Measurements from ENCODE around the gene KCND3.

KCND3 gene

GRCh38 chr1:111880881-111881837, 108.3 kb downstream of the KCND3 start:
- no peak for DNase-seq (ENCODE audit: low read depth)

GRCh38 chr1:111879081-111879480, 110.4 kb downstream of the KCND3 start:
- DNase-seq (ENCODE audit: low read depth) = no peak

- no peak for DNase-seq (ENCODE audit: low read depth)
Observed at GRCh38 chr1:111878649-111879048, 110.8 kb downstream of the KCND3 start.

GRCh38 chr1:111878091-111878490, 111.4 kb downstream of the KCND3 start:
- DNase-seq (ENCODE audit: low read depth) = no peak

- no peak for DNase-seq (ENCODE audit: low read depth)
Observed at GRCh38 chr1:111876631-111877030, 112.8 kb downstream of the KCND3 start.

GRCh38 chr1:111875640-111876039, 113.8 kb downstream of the KCND3 start:
- DNase-seq (ENCODE audit: low read depth) = no peak

GRCh38 chr1:111873460-111874030, 115.9 kb downstream of the KCND3 start:
- no peak for DNase-seq (ENCODE audit: low read depth)

GRCh38 chr1:111870181-111870580, 119.3 kb downstream of the KCND3 start:
- no peak for DNase-seq (ENCODE audit: low read depth)

- no peak for DNase-seq (ENCODE audit: low read depth)
Observed at GRCh38 chr1:111867868-111868440, 121.5 kb downstream of the KCND3 start.

GRCh38 chr1:111864862-111865261, 124.6 kb downstream of the KCND3 start:
- DNase-seq (ENCODE audit: low read depth) = no peak

- DNase-seq (ENCODE audit: low read depth) = no peak
Observed at GRCh38 chr1:111863401-111863800, 126.1 kb downstream of the KCND3 start.

GRCh38 chr1:111862599-111862998, 126.9 kb downstream of the KCND3 start:
- no peak for DNase-seq (ENCODE audit: low read depth)

GRCh38 chr1:111861523-111861922, 127.9 kb downstream of the KCND3 start:
- DNase-seq (ENCODE audit: low read depth) = no peak

- no peak for DNase-seq (ENCODE audit: low read depth)
Observed at GRCh38 chr1:111857194-111857651, 132.2 kb downstream of the KCND3 start.

GRCh38 chr1:111856411-111857185, 132.9 kb downstream of the KCND3 start:
- DNase-seq (ENCODE audit: low read depth) = no peak

- DNase-seq (ENCODE audit: low read depth) = no peak
Observed at GRCh38 chr1:111855260-111855659, 134.2 kb downstream of the KCND3 start.

GRCh38 chr1:111852261-111852721, 137.2 kb downstream of the KCND3 start:
- DNase-seq (ENCODE audit: low read depth) = no peak

- no peak for DNase-seq (ENCODE audit: low read depth)
Observed at GRCh38 chr1:111851552-111851951, 137.9 kb downstream of the KCND3 start.

- no peak for DNase-seq (ENCODE audit: low read depth)
Observed at GRCh38 chr1:111850109-111850508, 139.4 kb downstream of the KCND3 start.

GRCh38 chr1:111848852-111849545, 140.5 kb downstream of the KCND3 start:
- no peak for DNase-seq (ENCODE audit: low read depth)

GRCh38 chr1:111847466-111847865, 142.0 kb downstream of the KCND3 start:
- DNase-seq (ENCODE audit: low read depth) = no peak

Data from fibroblast of the conjunctiva (primary cell).